Liver (tissue), 9 donors: ENCODE measurements around the gene ELP4. TPM values are rescaled to one million over a fixed set of nuclear protein-coding genes. Genes with fewer than 3 reads are reported as not detected.
A peak's percentile ranks its signal among the peaks of the same experiment; 100 is the strongest.

Experiments used
- DNase-seq: peaks from one replicate; pipeline ENCODE4 v3.0.0-alpha.2; 2017; ENCODE audit warnings: low spot score
- H3K27ac ChIP-seq, 2 donors: one replicate each; pipeline ENCODE4 v1.7.0; 2013; ENCODE audit warnings: inconsistent platforms in 2 of 2, low read length in 2 of 2, control low read depth in 1 of 2, low read depth in 1 of 2, mild to moderate bottlenecking in 1 of 2
- H3K27me3 ChIP-seq, 4 donors: one replicate each; pipeline versions ENCODE4 v1.6.1 to v1.7.0; 2013; ENCODE audit warnings: low read length in 3 of 4, inconsistent platforms in 1 of 4, mild to moderate bottlenecking in 1 of 4, moderate library complexity in 1 of 4; ENCODE audit not compliant: control insufficient read depth in 4 of 4, insufficient read depth in 4 of 4
- H3K36me3 ChIP-seq, 4 donors: one replicate each; pipeline versions ENCODE4 v1.6.1 to v1.7.0; 2013; ENCODE audit warnings: low read length in 3 of 4, mild to moderate bottlenecking in 3 of 4, low read depth in 1 of 4, moderate library complexity in 1 of 4; ENCODE audit not compliant: control insufficient read depth in 4 of 4, insufficient read depth in 3 of 4
- H3K4me1 ChIP-seq, 4 donors: one replicate each; pipeline versions ENCODE4 v1.6.1 to v1.7.0; 2013; ENCODE audit warnings: low read length in 3 of 4, mild to moderate bottlenecking in 3 of 4, moderate library complexity in 1 of 4; ENCODE audit not compliant: control insufficient read depth in 4 of 4, insufficient read depth in 4 of 4
- H3K4me3 ChIP-seq, 3 donors: one replicate each; pipeline versions ENCODE4 v1.6.1 to v1.7.0; 2013; ENCODE audit warnings: low read length in 3 of 3, control low read depth in 1 of 3, low read depth in 1 of 3, mild to moderate bottlenecking in 1 of 3
- H3K9ac ChIP-seq, 2 donors: one replicate each; pipeline ENCODE4 v1.7.0; 2013; ENCODE audit warnings: low read length in 2 of 2, mild to moderate bottlenecking in 2 of 2, moderate library complexity in 2 of 2, control low read depth in 1 of 2, low read depth in 1 of 2
- H3K9me3 ChIP-seq, 4 donors: one replicate each; pipeline versions ENCODE4 v1.6.1 to v1.7.0; 2013; ENCODE audit warnings: low read length in 3 of 4; ENCODE audit not compliant: control insufficient read depth in 4 of 4
- ATF3 ChIP-seq: IDR thresholded peaks from 2 replicates; pipeline ENCODE4 v1.6.1; 2016; ENCODE audit warnings: antibody characterized with exemption
- CTCF ChIP-seq: fragments of 150-350 bp; IDR thresholded peaks from 2 replicates; pipeline ENCODE4 v1.5.1; 2017; ENCODE audit warnings: improper control_type of control experiment, low read depth, low read length; ENCODE audit not compliant: missing input control
- EGR1 ChIP-seq, 2 donors: IDR thresholded peaks; 2 replicates each; pipeline ENCODE4 v1.6.1; 2016 to 2018; ENCODE audit warnings: antibody characterized with exemption in 2 of 2, low read depth in 2 of 2
- FOXA1 ChIP-seq: IDR thresholded peaks from 2 replicates; pipeline ENCODE4 v1.6.1; 2016; ENCODE audit warnings: antibody characterized with exemption
- FOXA2 ChIP-seq: IDR thresholded peaks from 2 replicates; pipeline ENCODE4 v1.6.1; 2016; ENCODE audit warnings: antibody characterized with exemption
- HNF4A ChIP-seq, 2 donors: conservative IDR thresholded peaks; 2 replicates each; pipeline ENCODE4 v1.6.1; 2016; ENCODE audit warnings: antibody characterized with exemption in 2 of 2, mild to moderate bottlenecking in 2 of 2
- HNF4G ChIP-seq: IDR thresholded peaks from 2 replicates; pipeline ENCODE4 v1.6.1; 2016; ENCODE audit warnings: antibody characterized with exemption
- MAX ChIP-seq: IDR thresholded peaks from 2 replicates; pipeline ENCODE4 v1.6.1; 2016; ENCODE audit warnings: antibody characterized with exemption
- NR2F2 ChIP-seq: IDR thresholded peaks from 2 replicates; pipeline ENCODE4 v1.6.1; 2016; ENCODE audit warnings: antibody characterized with exemption
- RAD21 ChIP-seq, 2 donors: IDR thresholded peaks; 2 replicates each; pipeline ENCODE4 v1.6.1; 2016; ENCODE audit warnings: antibody characterized with exemption in 2 of 2, mild to moderate bottlenecking in 2 of 2
- REST ChIP-seq: IDR thresholded peaks from 2 replicates; pipeline ENCODE4 v1.6.1; 2016; ENCODE audit warnings: antibody characterized with exemption, mild to moderate bottlenecking
- RXRA ChIP-seq, 2 donors: IDR thresholded peaks; 2 replicates each; pipeline ENCODE4 v1.6.1; 2017 to 2018; ENCODE audit warnings: antibody characterized with exemption in 2 of 2, mild to moderate bottlenecking in 1 of 2
- TAF1 ChIP-seq: conservative IDR thresholded peaks from 2 replicates; pipeline ENCODE4 v1.6.1; 2016; ENCODE audit warnings: antibody characterized with exemption, mild to moderate bottlenecking
- YY1 ChIP-seq: IDR thresholded peaks from 2 replicates; pipeline ENCODE4 v1.6.1; 2016; ENCODE audit warnings: antibody characterized with exemption, mild to moderate bottlenecking
- ZBTB33 ChIP-seq: IDR thresholded peaks from 2 replicates; pipeline ENCODE4 v1.6.1; 2016; ENCODE audit warnings: antibody characterized with exemption
- whole genome bisulfite sequencing: extraction: QIAGEN DNeasy Blood & Tissue Kit; methylation state at CpG from one replicate; pipeline ENCODE4 v1.1.7; 2013; 5-methylcytosine and 5-hydroxymethylcytosine counted together
- polyA plus RNA-seq, 2 donors: library from polyadenylated mRNA; stranded (reverse) in 1 of 2; unstranded in 1 of 2; fragments of 200-250 nt in 1 of 2; fragments of >200 nt in 1 of 2; fragmentation: Nextera tagmentation in 1 of 2; extraction: Ambion mirVana in 1 of 2; gene quantifications; one replicate each; pipeline versions ENCODE4 v1.2.1 to v1.2.3, GENCODE V29; 2013 to 2015
- total RNA-seq, 2 donors: library from RNA; depleted of rRNA; stranded (reverse); fragments of >200 nt; gene quantifications; one replicate each; pipeline ENCODE4 v1.2.3, GENCODE V29; 2014
- donor health status: healthy.
- donor health status: healthy.
- donor health status: healthy.
- donor health status: healthy.
- donor health status: healthy.

Gene ELP4
- total and polyA plus RNA-seq, 4 donors, result 6.0 to 18.8 (median 12.5) TPM

GRCh38 chr11:31676280-31676982, 166.9 kb downstream of the ELP4 start:
- Histone ChIP-seq H3K9ac (no peak overlapping the region), H3K9me3 (no peaks in the 10 kb centered on the region), H3K27me3 (no peaks in the 10 kb centered on the region), H3K27ac (no peak overlapping the region), H3K36me3 (peaks cover 0 to 1% (median 0%) of the 10 kb centered on the region in 4 donors), H3K4me3 (no peak overlapping the region), H3K4me1 (no peaks in the 10 kb centered on the region)
- no peak for DNase-seq
- 92% methylated on average over 1 of the region's 1 CpG for WGBS
- TF ChIP-seq FOXA1 (no peak), HNF4A (conservative IDR thresholded peaks at IDR 0.05) (peak in 1 of 2 donors; percentile 5)

- no peak overlapping the region for H3K4me3 ChIP-seq
- H3K9me3 ChIP-seq, result no peaks in the 10 kb centered on the region
- TF ChIP-seq MAX, result no peak
- no peak overlapping the region for H3K27ac ChIP-seq
- no peak overlapping the region for H3K9ac ChIP-seq
- H3K4me1 ChIP-seq, result no peaks in the 10 kb centered on the region
- 89% methylated on average over 3 of the region's 3 CpGs for WGBS
- no peak for DNase-seq
- H3K27me3 ChIP-seq, result no peaks in the 10 kb centered on the region
- peaks cover 0 to 1% (median 0%) of the 10 kb centered on the region in 4 donors for H3K36me3 ChIP-seq
These were observed 171.2 kb downstream of the ELP4 start for GRCh38 chr11:31680770-31681169.

- DNase-seq, result no peak
- H3K9me3 ChIP-seq, result no peaks in the 10 kb centered on the region
- no peaks in the 10 kb centered on the region for H3K27me3 ChIP-seq
- 95% methylated on average over 1 of the region's 1 CpG for WGBS
- no peak overlapping the region for H3K9ac ChIP-seq
- no peaks in the 10 kb centered on the region for H3K36me3 ChIP-seq
- no peaks in the 10 kb centered on the region for H3K4me1 ChIP-seq
- no peak overlapping the region for H3K27ac ChIP-seq
- no peak overlapping the region for H3K4me3 ChIP-seq
- TF ChIP-seq NR2F2 (no peak), CTCF (no peak), RXRA (IDR thresholded peaks at IDR 0.05) (no peak), HNF4A (conservative IDR thresholded peaks at IDR 0.05) (no peak), FOXA2 (no peak), TAF1 (no peak), RAD21 (IDR thresholded peaks at IDR 0.05) (no peak), EGR1 (IDR thresholded peaks at IDR 0.05; ENCODE audit: low read depth in 2 of 2) (no peak)
These were observed 177.7 kb downstream of the ELP4 start for GRCh38 chr11:31687256-31687655.

GRCh38 chr11:31687861-31688260, 178.3 kb downstream of the ELP4 start:
- no peak overlapping the region for H3K4me3 ChIP-seq
- DNase-seq, result no peak
- no peaks in the 10 kb centered on the region for H3K27me3 ChIP-seq
- H3K4me1 ChIP-seq, result no peaks in the 10 kb centered on the region
- H3K9me3 ChIP-seq, result no peaks in the 10 kb centered on the region
- TF ChIP-seq ZBTB33 (no peak), TAF1 (no peak), ATF3 (no peak), RAD21 (IDR thresholded peaks at IDR 0.05) (no peak), HNF4G (no peak), YY1 (no peak), EGR1 (IDR thresholded peaks at IDR 0.05; ENCODE audit: low read depth in 2 of 2) (no peak), MAX (no peak), REST (no peak)
- H3K9ac ChIP-seq, result no peak overlapping the region
- WGBS, result 94% methylated on average over 4 of the region's 4 CpGs
- H3K36me3 ChIP-seq, result no peaks in the 10 kb centered on the region
- H3K27ac ChIP-seq, result no peak overlapping the region
